Gastroesophageal sphincter (tissue), 3 donors: ENCODE measurements around the gene GLOD5.

ENCODE experiments used
- POLR2AphosphoS5 ChIP-seq: sonication (generic); formaldehyde crosslinking; IDR thresholded peaks from one replicate; pipeline ENCODE4 v1.6.1; 2017; ENCODE audit warnings: antibody characterized with exemption
- TF ChIP-seq, protein P1 (sequence below), 4 experiments: fragments of 200-600 bp in 2 of 4; fragments of 450-650 bp in 2 of 4; sonication (generic) in 1 of 4; IDR thresholded peaks; one replicate each; pipeline ENCODE4 v1.5.1; 2017 to 2019; ENCODE audit warnings: antibody characterized with exemption in 4 of 4, mild to moderate bottlenecking in 2 of 4, moderate library complexity in 2 of 4

DNA sequence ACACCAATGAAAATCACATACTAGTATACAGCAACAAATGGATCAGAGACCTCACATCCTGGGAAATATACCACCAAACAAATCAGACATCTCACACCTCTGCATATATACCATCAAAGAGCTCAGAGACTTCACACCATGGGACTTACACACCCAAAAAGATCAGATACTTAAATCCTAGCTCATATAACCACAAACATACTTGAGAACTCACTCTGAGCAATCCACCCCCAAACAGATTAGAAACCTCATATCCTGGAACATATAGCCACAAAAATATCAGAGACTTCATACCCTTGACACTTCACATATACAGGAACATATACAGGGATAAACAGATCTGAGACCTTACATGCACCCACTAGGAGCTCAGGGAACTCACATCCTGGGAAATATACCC, 32.9 kb upstream of the GLOD5 start:
- TF ChIP-seq, protein P1, sequence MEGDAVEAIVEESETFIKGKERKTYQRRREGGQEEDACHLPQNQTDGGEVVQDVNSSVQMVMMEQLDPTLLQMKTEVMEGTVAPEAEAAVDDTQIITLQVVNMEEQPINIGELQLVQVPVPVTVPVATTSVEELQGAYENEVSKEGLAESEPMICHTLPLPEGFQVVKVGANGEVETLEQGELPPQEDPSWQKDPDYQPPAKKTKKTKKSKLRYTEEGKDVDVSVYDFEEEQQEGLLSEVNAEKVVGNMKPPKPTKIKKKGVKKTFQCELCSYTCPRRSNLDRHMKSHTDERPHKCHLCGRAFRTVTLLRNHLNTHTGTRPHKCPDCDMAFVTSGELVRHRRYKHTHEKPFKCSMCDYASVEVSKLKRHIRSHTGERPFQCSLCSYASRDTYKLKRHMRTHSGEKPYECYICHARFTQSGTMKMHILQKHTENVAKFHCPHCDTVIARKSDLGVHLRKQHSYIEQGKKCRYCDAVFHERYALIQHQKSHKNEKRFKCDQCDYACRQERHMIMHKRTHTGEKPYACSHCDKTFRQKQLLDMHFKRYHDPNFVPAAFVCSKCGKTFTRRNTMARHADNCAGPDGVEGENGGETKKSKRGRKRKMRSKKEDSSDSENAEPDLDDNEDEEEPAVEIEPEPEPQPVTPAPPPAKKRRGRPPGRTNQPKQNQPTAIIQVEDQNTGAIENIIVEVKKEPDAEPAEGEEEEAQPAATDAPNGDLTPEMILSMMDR (IDR thresholded peaks at IDR 0.05) = no peak
- no peak for TF ChIP-seq POLR2AphosphoS5
